HCT116 (cell line): ENCODE data around the gene PDE6G.

Experiments
- CEBPB ChIP-seq: IDR thresholded peaks from 2 replicates; pipeline ENCODE4 v1.6.1; 2012; ENCODE audit warnings: low read depth
- EZH2 ChIP-seq: fragments of 200-600 bp; sonication (generic); IDR thresholded peaks from 2 replicates; pipeline ENCODE4 v1.6.1; 2017; ENCODE audit warnings: antibody characterized with exemption, mixed run types
- EZH2phosphoT487 ChIP-seq: fragments of 200-600 bp; IDR thresholded peaks from 2 replicates; pipeline ENCODE4 v1.6.1; 2018; ENCODE audit warnings: antibody characterized with exemption, borderline replicate concordance
- JUND ChIP-seq: IDR thresholded peaks from 2 replicates; pipeline ENCODE4 v1.6.1; 2012
- POLR2A ChIP-seq: IDR thresholded peaks from 2 replicates; pipeline ENCODE4 v1.7.0; 2011; ENCODE audit warnings: borderline replicate concordance; ENCODE audit not compliant: insufficient read depth, insufficient read length; ENCODE audit errors: extremely low read depth
- POLR2AphosphoS5 ChIP-seq: IDR thresholded peaks from 2 replicates; pipeline ENCODE4 v1.6.1; 2011; ENCODE audit warnings: mild to moderate bottlenecking, low read depth, low read length, moderate library complexity
- RAD21 ChIP-seq: IDR thresholded peaks from 2 replicates; pipeline ENCODE4 v1.6.1; 2012; ENCODE audit warnings: low read depth, mild to moderate bottlenecking
- SP1 ChIP-seq: IDR thresholded peaks from 2 replicates; pipeline ENCODE4 v1.6.1; 2012; ENCODE audit warnings: low read depth
- TCF7L2 ChIP-seq: IDR thresholded peaks from 2 replicates; pipeline ENCODE4 v1.7.0; 2011; ENCODE audit warnings: borderline replicate concordance, inconsistent platforms; ENCODE audit not compliant: insufficient read depth, insufficient read length; ENCODE audit errors: extremely low read depth
- YY1 ChIP-seq: IDR thresholded peaks from 2 replicates; pipeline ENCODE4 v1.6.1; 2011; ENCODE audit warnings: low read length, low read depth, moderate library complexity, mild to moderate bottlenecking; ENCODE audit not compliant: insufficient replicate concordance; ENCODE audit errors: extremely low read depth
- ZNF274 ChIP-seq: fragments of 200-500 bp; sonication (Bioruptor generic); IDR thresholded peaks from 2 replicates; pipeline ENCODE4 v1.6.1; 2014; ENCODE audit warnings: mild to moderate bottlenecking, low read depth, low read length, inconsistent platforms
- TF ChIP-seq, protein P1 (sequence below): IDR thresholded peaks from 2 replicates; pipeline ENCODE4 v1.6.1; 2012; ENCODE audit warnings: low read depth
- TF ChIP-seq, protein P2 (sequence below), 3 experiments: fragments of 200-600 bp in 1 of 3; sonication (generic) in 1 of 3; IDR thresholded peaks in 2 of 3; conservative IDR thresholded peaks in 1 of 3; 2 replicates each; pipeline ENCODE4 v1.5.1; 2012 to 2017; ENCODE audit warnings: low read depth in 2 of 3, low read length in 2 of 3, antibody characterized with exemption in 1 of 3, borderline replicate concordance in 1 of 3, control low read depth in 1 of 3, mild to moderate bottlenecking in 1 of 3, mixed read lengths in 1 of 3, mixed run types in 1 of 3, moderate library complexity in 1 of 3; ENCODE audit not compliant: insufficient read depth in 1 of 3
- TF ChIP-seq, protein P3 (sequence below): IDR thresholded peaks from 2 replicates; pipeline ENCODE4 v1.6.1; 2012

DNA sequence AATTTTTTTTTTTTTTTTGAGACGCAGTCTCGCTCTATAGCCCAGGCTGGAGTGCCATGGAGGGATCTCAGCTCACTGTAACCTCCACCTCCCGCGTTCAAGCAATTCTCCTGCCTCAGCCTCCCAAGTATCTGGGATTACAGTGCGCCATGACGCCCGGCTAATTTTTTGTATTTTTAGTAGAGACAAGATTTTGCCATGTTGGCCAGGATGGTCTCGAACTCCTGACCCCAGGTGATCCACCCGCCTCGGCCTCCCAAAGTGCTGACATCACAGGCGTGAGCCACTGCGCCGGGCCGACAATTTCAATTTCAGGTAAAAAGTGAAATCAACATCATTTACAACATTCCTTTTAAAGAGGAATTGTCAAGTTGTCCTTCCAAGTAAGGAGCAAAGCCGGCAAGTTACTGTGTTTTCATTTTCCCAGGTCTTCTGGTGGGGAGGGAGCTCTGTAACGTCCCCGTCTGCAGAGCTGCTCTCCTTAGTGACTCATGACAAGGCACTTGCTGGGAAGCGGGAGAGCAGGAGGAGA lies 20.3 kb downstream of the PDE6G start:
- TF ChIP-seq, protein P1, sequence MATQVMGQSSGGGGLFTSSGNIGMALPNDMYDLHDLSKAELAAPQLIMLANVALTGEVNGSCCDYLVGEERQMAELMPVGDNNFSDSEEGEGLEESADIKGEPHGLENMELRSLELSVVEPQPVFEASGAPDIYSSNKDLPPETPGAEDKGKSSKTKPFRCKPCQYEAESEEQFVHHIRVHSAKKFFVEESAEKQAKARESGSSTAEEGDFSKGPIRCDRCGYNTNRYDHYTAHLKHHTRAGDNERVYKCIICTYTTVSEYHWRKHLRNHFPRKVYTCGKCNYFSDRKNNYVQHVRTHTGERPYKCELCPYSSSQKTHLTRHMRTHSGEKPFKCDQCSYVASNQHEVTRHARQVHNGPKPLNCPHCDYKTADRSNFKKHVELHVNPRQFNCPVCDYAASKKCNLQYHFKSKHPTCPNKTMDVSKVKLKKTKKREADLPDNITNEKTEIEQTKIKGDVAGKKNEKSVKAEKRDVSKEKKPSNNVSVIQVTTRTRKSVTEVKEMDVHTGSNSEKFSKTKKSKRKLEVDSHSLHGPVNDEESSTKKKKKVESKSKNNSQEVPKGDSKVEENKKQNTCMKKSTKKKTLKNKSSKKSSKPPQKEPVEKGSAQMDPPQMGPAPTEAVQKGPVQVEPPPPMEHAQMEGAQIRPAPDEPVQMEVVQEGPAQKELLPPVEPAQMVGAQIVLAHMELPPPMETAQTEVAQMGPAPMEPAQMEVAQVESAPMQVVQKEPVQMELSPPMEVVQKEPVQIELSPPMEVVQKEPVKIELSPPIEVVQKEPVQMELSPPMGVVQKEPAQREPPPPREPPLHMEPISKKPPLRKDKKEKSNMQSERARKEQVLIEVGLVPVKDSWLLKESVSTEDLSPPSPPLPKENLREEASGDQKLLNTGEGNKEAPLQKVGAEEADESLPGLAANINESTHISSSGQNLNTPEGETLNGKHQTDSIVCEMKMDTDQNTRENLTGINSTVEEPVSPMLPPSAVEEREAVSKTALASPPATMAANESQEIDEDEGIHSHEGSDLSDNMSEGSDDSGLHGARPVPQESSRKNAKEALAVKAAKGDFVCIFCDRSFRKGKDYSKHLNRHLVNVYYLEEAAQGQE = no peak
- TF ChIP-seq, protein P2, sequence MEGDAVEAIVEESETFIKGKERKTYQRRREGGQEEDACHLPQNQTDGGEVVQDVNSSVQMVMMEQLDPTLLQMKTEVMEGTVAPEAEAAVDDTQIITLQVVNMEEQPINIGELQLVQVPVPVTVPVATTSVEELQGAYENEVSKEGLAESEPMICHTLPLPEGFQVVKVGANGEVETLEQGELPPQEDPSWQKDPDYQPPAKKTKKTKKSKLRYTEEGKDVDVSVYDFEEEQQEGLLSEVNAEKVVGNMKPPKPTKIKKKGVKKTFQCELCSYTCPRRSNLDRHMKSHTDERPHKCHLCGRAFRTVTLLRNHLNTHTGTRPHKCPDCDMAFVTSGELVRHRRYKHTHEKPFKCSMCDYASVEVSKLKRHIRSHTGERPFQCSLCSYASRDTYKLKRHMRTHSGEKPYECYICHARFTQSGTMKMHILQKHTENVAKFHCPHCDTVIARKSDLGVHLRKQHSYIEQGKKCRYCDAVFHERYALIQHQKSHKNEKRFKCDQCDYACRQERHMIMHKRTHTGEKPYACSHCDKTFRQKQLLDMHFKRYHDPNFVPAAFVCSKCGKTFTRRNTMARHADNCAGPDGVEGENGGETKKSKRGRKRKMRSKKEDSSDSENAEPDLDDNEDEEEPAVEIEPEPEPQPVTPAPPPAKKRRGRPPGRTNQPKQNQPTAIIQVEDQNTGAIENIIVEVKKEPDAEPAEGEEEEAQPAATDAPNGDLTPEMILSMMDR (IDR thresholded peaks at IDR 0.05 in 2 of 3, conservative IDR thresholded peaks at IDR 0.05 in 1 of 3; ENCODE audit: borderline replicate concordance in 1 of 3, insufficient read depth in 1 of 3, low read depth in 2 of 3, low read length in 2 of 3) = no peak
- no peak for TF ChIP-seq JUND
- TF ChIP-seq POLR2AphosphoS5 = no peak
- no peak for TF ChIP-seq POLR2A
- no peak for TF ChIP-seq EZH2
- TF ChIP-seq SP1 = no peak
- TF ChIP-seq, protein P3, sequence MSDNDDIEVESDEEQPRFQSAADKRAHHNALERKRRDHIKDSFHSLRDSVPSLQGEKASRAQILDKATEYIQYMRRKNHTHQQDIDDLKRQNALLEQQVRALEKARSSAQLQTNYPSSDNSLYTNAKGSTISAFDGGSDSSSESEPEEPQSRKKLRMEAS = no peak
- TF ChIP-seq RAD21 = no peak
- TF ChIP-seq CEBPB = no peak
- no peak for TF ChIP-seq TCF7L2
- TF ChIP-seq EZH2phosphoT487 = no peak
- TF ChIP-seq ZNF274 = no peak
- TF ChIP-seq YY1 = no peak
